GM12878 (cell line): Measurements from ENCODE around the gene PAXX. TPM values are rescaled to one million over a fixed set of nuclear protein-coding genes. Genes with fewer than 3 reads are reported as not detected.

Source experiments
- ATF7 ChIP-seq: fragments of 450-650 bp; IDR thresholded peaks from 2 replicates; pipeline ENCODE4 v1.6.1; 2016; ENCODE audit warnings: low read depth, mild to moderate bottlenecking
- BHLHE40 ChIP-seq, 2 experiments: fragments of 450-650 bp in 1 of 2; IDR thresholded peaks; 2 replicates each; pipeline ENCODE4 v1.6.1; 2011 to 2017; ENCODE audit warnings: low read depth in 2 of 2, borderline replicate concordance in 1 of 2, improper control_type of control experiment in 1 of 2, low read length in 1 of 2, mild to moderate bottlenecking in 1 of 2
- CBFB ChIP-seq: IDR thresholded peaks from 2 replicates; pipeline ENCODE4 v1.6.1; 2016; ENCODE audit warnings: antibody characterized with exemption, low read depth
- CHD1 ChIP-seq: IDR thresholded peaks from 2 replicates; pipeline ENCODE4 v1.6.1; 2012; ENCODE audit warnings: low read depth, low read length, improper control_type of control experiment
- CREM ChIP-seq: IDR thresholded peaks from 2 replicates; pipeline ENCODE4 v1.6.1; 2014; ENCODE audit warnings: antibody characterized with exemption, low read depth
- DPF2 ChIP-seq: fragments of 450-650 bp; IDR thresholded peaks from 2 replicates; pipeline ENCODE4 v1.6.1; 2017; ENCODE audit warnings: mild to moderate bottlenecking
- EED ChIP-seq: sonication (generic); IDR thresholded peaks from 2 replicates; pipeline ENCODE4 v1.6.1; 2016; ENCODE audit warnings: antibody characterized with exemption, low read depth
- GATAD2B ChIP-seq: fragments of 450-650 bp; conservative IDR thresholded peaks from 2 replicates; pipeline ENCODE4 v1.6.1; 2017; ENCODE audit warnings: low read depth, mild to moderate bottlenecking, moderate library complexity
- HDAC6 ChIP-seq: fragments of 200-600 bp; sonication (generic); IDR thresholded peaks from one replicate; pipeline ENCODE4 v1.8.0; 2017; ENCODE audit warnings: antibody characterized with exemption; ENCODE audit not compliant: unreplicated experiment
- JUNB ChIP-seq: IDR thresholded peaks from 2 replicates; pipeline ENCODE4 v1.6.1; 2016; ENCODE audit warnings: antibody characterized with exemption, mild to moderate bottlenecking
- MEF2A ChIP-seq: IDR thresholded peaks from 2 replicates; pipeline ENCODE4 v1.6.1; 2011; ENCODE audit warnings: low read depth, mild to moderate bottlenecking, low read length, moderate library complexity; ENCODE audit not compliant: insufficient read depth
- MEF2B ChIP-seq: fragments of 450-650 bp; IDR thresholded peaks from 2 replicates; pipeline ENCODE4 v1.6.1; 2018; ENCODE audit warnings: mild to moderate bottlenecking, moderate library complexity; ENCODE audit not compliant: partially characterized antibody, poor library complexity, severe bottlenecking
- MTA2 ChIP-seq: fragments of 450-650 bp; IDR thresholded peaks from 2 replicates; pipeline ENCODE4 v1.6.1; 2016; ENCODE audit warnings: low read depth, mild to moderate bottlenecking, moderate library complexity
- MTA3 ChIP-seq: IDR thresholded peaks from 2 replicates; pipeline ENCODE4 v1.6.1; 2012; ENCODE audit warnings: low read length, inconsistent platforms, borderline replicate concordance
- NBN ChIP-seq: fragments of 450-650 bp; IDR thresholded peaks from 2 replicates; pipeline ENCODE4 v1.6.1; 2016
- NFIC ChIP-seq: IDR thresholded peaks from 2 replicates; pipeline ENCODE4 v1.6.1; 2012; ENCODE audit warnings: low read depth, mild to moderate bottlenecking, inconsistent platforms, low read length, moderate library complexity
- NR2C1 ChIP-seq: fragments of 450-650 bp; IDR thresholded peaks from 2 replicates; pipeline ENCODE4 v1.6.1; 2017; ENCODE audit warnings: antibody characterized with exemption, mild to moderate bottlenecking, moderate library complexity
- NR2C2 ChIP-seq: IDR thresholded peaks from 2 replicates; pipeline ENCODE4 v1.6.1; 2011; ENCODE audit warnings: borderline replicate concordance, low read depth; ENCODE audit not compliant: control insufficient read depth, insufficient read length
- PAX5 ChIP-seq: IDR thresholded peaks from 2 replicates; pipeline ENCODE4 v1.6.1; 2011; ENCODE audit warnings: low read depth, low read length, borderline replicate concordance
- PML ChIP-seq: IDR thresholded peaks from 2 replicates; pipeline ENCODE4 v1.6.1; 2012; ENCODE audit warnings: low read length, inconsistent platforms
- SP1 ChIP-seq: IDR thresholded peaks from one replicate; pipeline ENCODE4 v1.6.1; 2011; ENCODE audit warnings: low read depth, low read length
- STAT1 ChIP-seq: fragments of 450-650 bp; conservative IDR thresholded peaks from 2 replicates; pipeline ENCODE4 v1.6.1; 2014; ENCODE audit warnings: antibody characterized with exemption, mild to moderate bottlenecking
- polyA plus RNA-seq, 11 experiments: library from polyadenylated mRNA; depleted of rRNA in 4 of 11; unstranded in 6 of 11; stranded (reverse) in 5 of 11; fragments of >200 nt; fragmentation: Nextera tagmentation in 4 of 11; fragmentation: Illumina TruSeq in 1 of 11; extraction: Ambion mirVana in 4 of 11; extraction: Trizol in 1 of 11; gene quantifications; 1 replicate in 1 of 11; 2 replicates in 10 of 11; pipeline versions ENCODE4 v1.2.1 to v1.2.3, GENCODE V29; 2011 to 2016; ENCODE audit warnings: inconsistent platforms in 2 of 11, missing spikeins in 2 of 11, low read depth in 1 of 11
- total RNA-seq, 4 experiments: library from RNA; depleted of rRNA in 3 of 4; stranded (reverse); fragments of >200 nt in 3 of 4; fragmentation: Illumina TruSeq in 1 of 4; extraction: Trizol in 1 of 4; gene quantifications; 2 replicates each; pipeline versions ENCODE4 v1.2.1 to v1.2.3, GENCODE V29; 2013 to 2021
- TF ChIP-seq, protein P1 (sequence below): fragments of 450-650 bp; formaldehyde crosslinking; IDR thresholded peaks from 2 replicates; pipeline ENCODE4 v1.4.0; 2020; ENCODE audit warnings: mild to moderate bottlenecking, moderate library complexity
- TF ChIP-seq, protein P2 (sequence below): fragments of 450-650 bp; IDR thresholded peaks from 2 replicates; pipeline ENCODE4 v1.6.1; 2017; ENCODE audit warnings: mild to moderate bottlenecking, low read depth, inconsistent platforms; ENCODE audit not compliant: poor library complexity, severe bottlenecking
- TF ChIP-seq, protein P3 (sequence below): fragments of 450-650 bp; IDR thresholded peaks from 2 replicates; pipeline ENCODE4 v1.6.1; 2016; ENCODE audit warnings: mild to moderate bottlenecking

The PAXX gene
- total and polyA plus RNA-seq, 10 of the 15 experiments (the other 5 are each of a cell fraction or from before 2014, with no cell fraction given) = 0.18 to 60.6 (median 29.5) TPM

DNA sequence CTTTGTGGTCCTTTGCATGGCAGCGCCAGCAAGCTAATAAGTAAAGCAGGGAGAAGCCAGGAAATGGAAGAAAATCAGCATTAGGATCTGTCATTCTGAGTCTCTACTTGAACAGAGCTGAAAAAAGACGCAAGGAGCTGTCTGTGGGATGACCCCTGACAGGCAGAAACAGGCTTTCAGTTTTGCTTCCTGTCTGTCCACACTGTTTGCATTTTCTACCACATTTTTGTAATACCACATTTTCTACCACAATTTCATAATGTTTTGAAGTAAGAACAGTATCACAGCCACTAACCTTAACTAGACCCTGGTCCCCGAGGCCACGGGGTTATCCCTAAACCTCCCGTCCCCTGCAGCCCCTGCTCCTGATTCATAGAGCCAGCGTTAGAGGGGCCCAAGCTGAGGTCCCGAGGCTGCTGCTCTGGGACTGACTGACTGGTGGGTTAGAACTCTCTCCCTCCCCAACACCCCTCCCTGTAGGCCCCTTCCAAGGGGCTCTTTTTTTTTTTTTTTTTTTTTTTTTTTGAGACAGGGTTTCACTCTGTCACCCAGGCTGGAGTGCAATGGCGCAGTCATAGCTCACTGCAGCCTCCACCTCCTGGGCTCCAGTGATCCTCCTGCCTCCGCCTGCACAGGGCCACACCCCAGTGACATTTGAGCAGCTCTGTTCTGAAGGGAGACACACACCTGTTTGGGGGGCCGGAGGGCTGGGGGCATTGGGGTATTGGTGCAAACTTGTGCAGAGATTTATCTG is 8.1 kb downstream of the PAXX start (continued):
- TF ChIP-seq, protein P1, sequence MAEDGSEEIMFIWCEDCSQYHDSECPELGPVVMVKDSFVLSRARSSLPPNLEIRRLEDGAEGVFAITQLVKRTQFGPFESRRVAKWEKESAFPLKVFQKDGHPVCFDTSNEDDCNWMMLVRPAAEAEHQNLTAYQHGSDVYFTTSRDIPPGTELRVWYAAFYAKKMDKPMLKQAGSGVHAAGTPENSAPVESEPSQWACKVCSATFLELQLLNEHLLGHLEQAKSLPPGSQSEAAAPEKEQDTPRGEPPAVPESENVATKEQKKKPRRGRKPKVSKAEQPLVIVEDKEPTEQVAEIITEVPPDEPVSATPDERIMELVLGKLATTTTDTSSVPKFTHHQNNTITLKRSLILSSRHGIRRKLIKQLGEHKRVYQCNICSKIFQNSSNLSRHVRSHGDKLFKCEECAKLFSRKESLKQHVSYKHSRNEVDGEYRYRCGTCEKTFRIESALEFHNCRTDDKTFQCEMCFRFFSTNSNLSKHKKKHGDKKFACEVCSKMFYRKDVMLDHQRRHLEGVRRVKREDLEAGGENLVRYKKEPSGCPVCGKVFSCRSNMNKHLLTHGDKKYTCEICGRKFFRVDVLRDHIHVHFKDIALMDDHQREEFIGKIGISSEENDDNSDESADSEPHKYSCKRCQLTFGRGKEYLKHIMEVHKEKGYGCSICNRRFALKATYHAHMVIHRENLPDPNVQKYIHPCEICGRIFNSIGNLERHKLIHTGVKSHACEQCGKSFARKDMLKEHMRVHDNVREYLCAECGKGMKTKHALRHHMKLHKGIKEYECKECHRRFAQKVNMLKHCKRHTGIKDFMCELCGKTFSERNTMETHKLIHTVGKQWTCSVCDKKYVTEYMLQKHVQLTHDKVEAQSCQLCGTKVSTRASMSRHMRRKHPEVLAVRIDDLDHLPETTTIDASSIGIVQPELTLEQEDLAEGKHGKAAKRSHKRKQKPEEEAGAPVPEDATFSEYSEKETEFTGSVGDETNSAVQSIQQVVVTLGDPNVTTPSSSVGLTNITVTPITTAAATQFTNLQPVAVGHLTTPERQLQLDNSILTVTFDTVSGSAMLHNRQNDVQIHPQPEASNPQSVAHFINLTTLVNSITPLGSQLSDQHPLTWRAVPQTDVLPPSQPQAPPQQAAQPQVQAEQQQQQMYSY = no peak
- TF ChIP-seq, protein P2, sequence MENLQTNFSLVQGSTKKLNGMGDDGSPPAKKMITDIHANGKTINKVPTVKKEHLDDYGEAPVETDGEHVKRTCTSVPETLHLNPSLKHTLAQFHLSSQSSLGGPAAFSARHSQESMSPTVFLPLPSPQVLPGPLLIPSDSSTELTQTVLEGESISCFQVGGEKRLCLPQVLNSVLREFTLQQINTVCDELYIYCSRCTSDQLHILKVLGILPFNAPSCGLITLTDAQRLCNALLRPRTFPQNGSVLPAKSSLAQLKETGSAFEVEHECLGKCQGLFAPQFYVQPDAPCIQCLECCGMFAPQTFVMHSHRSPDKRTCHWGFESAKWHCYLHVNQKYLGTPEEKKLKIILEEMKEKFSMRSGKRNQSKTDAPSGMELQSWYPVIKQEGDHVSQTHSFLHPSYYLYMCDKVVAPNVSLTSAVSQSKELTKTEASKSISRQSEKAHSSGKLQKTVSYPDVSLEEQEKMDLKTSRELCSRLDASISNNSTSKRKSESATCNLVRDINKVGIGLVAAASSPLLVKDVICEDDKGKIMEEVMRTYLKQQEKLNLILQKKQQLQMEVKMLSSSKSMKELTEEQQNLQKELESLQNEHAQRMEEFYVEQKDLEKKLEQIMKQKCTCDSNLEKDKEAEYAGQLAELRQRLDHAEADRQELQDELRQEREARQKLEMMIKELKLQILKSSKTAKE = peak; percentile 99
- peak; percentile 84 for TF ChIP-seq ATF7
- peak; percentile 84 for TF ChIP-seq CBFB
- no peak for TF ChIP-seq NR2C2
- TF ChIP-seq EED = peak; percentile 45; the same call in 1 of the 2 replicates
- no peak for TF ChIP-seq CHD1
- TF ChIP-seq MTA3 = peak; percentile 69; the same call in 1 of the 2 replicates
- TF ChIP-seq, protein P3, sequence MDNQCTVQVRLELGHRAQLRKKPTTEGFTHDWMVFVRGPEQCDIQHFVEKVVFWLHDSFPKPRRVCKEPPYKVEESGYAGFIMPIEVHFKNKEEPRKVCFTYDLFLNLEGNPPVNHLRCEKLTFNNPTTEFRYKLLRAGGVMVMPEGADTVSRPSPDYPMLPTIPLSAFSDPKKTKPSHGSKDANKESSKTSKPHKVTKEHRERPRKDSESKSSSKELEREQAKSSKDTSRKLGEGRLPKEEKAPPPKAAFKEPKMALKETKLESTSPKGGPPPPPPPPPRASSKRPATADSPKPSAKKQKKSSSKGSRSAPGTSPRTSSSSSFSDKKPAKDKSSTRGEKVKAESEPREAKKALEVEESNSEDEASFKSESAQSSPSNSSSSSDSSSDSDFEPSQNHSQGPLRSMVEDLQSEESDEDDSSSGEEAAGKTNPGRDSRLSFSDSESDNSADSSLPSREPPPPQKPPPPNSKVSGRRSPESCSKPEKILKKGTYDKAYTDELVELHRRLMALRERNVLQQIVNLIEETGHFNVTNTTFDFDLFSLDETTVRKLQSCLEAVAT = peak; percentile 88
- TF ChIP-seq BHLHE40 (IDR thresholded peaks at IDR 0.05; ENCODE audit: borderline replicate concordance in 1 of 2, low read depth in 2 of 2, low read length in 1 of 2) = peak; percentile 50 to 64; a peak in 2 of 4 replicates
- peak; percentile 62 for TF ChIP-seq NR2C1
- TF ChIP-seq PML = no peak
- no peak for TF ChIP-seq STAT1
- 0 out of 2 replicates have a peak, but pooled peaks have one; percentile 33 for TF ChIP-seq PAX5
- peak; percentile 9; the same call in 1 of the 2 replicates for TF ChIP-seq GATAD2B
- peak; percentile 69; the same call in 1 of the 2 replicates for TF ChIP-seq NBN
- TF ChIP-seq MEF2A = no peak
- peak; percentile 75 for TF ChIP-seq MTA2
- peak; percentile 87 for TF ChIP-seq DPF2
- TF ChIP-seq SP1 = peak; percentile 44
- TF ChIP-seq NFIC = peak; percentile 75; the same call in 1 of the 2 replicates
- peak; percentile 15; the same call in 1 of the 2 replicates for TF ChIP-seq JUNB
- no peak for TF ChIP-seq HDAC6
- peak; percentile 65 for TF ChIP-seq MEF2B
- TF ChIP-seq CREM = 0 out of 2 replicates have a peak, but pooled peaks have one; percentile 28
